DND-41 (cell line): ENCODE measurements around the gene ESYT2.
A peak's percentile ranks its signal among the peaks of the same experiment; 100 is the strongest.
"Not testable (repeated sequence)": the region's sequence is repeated elsewhere in the genome, so short reads cannot be mapped to it uniquely, and the experiment has no call there.

Experiments used
- ATAC-seq: fragments of 200-7000 bp; cut with Tn5 transposase; 3 replicates; pipeline ENCODE4 v1.9.1; 2021; ENCODE audit warnings: low read depth; ENCODE audit not compliant: insufficient read depth
- DNase-seq: peaks from one replicate; pipeline ENCODE4 v3.0.0-alpha.2; 2020
- H2AFZ ChIP-seq: 2 replicates; pipeline ENCODE4 v1.6.0; 2012; ENCODE audit warnings: low read depth, low read length
- H3K27ac ChIP-seq: 2 replicates; pipeline ENCODE4 v1.5.1; 2012; ENCODE audit warnings: low read length, inconsistent platforms
- H3K27me3 ChIP-seq: fragments of 200-600 bp; sonication (generic); 2 replicates; pipeline ENCODE4 v1.6.0; 2012; ENCODE audit warnings: low read length, mild to moderate bottlenecking, inconsistent platforms; ENCODE audit not compliant: insufficient read depth, poor library complexity
- H3K36me3 ChIP-seq: 2 replicates; pipeline ENCODE4 v1.5.1; 2012; ENCODE audit warnings: low read length, inconsistent platforms; ENCODE audit not compliant: insufficient read depth
- H3K4me1 ChIP-seq: 2 replicates; pipeline ENCODE4 v1.5.1; 2012; ENCODE audit warnings: mild to moderate bottlenecking, low read length; ENCODE audit not compliant: insufficient read depth
- H3K4me2 ChIP-seq: 2 replicates; pipeline ENCODE4 v1.6.0; 2012; ENCODE audit warnings: mild to moderate bottlenecking, moderate library complexity, low read length, inconsistent platforms; ENCODE audit not compliant: insufficient read depth
- H3K4me3 ChIP-seq, 2 experiments: fragments of 200-600 bp in 1 of 2; shearing (Covaris generic) in 1 of 2; 2 replicates each; pipeline ENCODE4 v1.5.1; 2012 to 2016; ENCODE audit warnings: inconsistent platforms in 2 of 2, low read length in 2 of 2, mild to moderate bottlenecking in 2 of 2, low read depth in 1 of 2, moderate library complexity in 1 of 2
- H3K79me2 ChIP-seq: 2 replicates; pipeline ENCODE4 v1.6.0; 2012; ENCODE audit warnings: low read length, inconsistent platforms; ENCODE audit not compliant: insufficient read depth
- H3K9ac ChIP-seq: 2 replicates; pipeline ENCODE4 v1.6.0; 2012; ENCODE audit warnings: low read depth, mild to moderate bottlenecking, inconsistent platforms, low read length, moderate library complexity
- H3K9me3 ChIP-seq: 2 replicates; pipeline ENCODE4 v1.5.1; 2012; ENCODE audit warnings: low read length, moderate library complexity, mild to moderate bottlenecking, inconsistent platforms; ENCODE audit not compliant: insufficient read depth, severe bottlenecking
- H4K20me1 ChIP-seq: 2 replicates; pipeline ENCODE4 v1.6.0; 2012; ENCODE audit warnings: low read length; ENCODE audit not compliant: insufficient read depth
- CTCF ChIP-seq: IDR thresholded peaks from 2 replicates; pipeline ENCODE4 v1.5.1; 2012; ENCODE audit warnings: borderline replicate concordance, low read length, moderate library complexity, mild to moderate bottlenecking; ENCODE audit not compliant: poor library complexity, severe bottlenecking; ENCODE audit errors: extremely low read depth
- EZH2 ChIP-seq: IDR thresholded peaks from 3 replicates; pipeline ENCODE4 v1.6.1; 2012; ENCODE audit warnings: borderline replicate concordance, low read depth, mild to moderate bottlenecking, moderate library complexity, low read length, inconsistent platforms; ENCODE audit not compliant: severe bottlenecking

The ESYT2 gene

GRCh38 chr7:158863611-158864506, 34.5 kb upstream of the ESYT2 start:
- Histone ChIP-seq H3K4me2 (peak overlapping the region; percentile 68), H3K9ac (peak overlapping the region; percentile 42), H3K4me3 (peak overlapping the region in 1 of 2 experiments; percentile 59; a peak in 3 of 4 replicates), H3K79me2 (peaks cover 65% of the 10 kb centered on the region), H3K27ac (peak overlapping the region; percentile 78), H3K36me3 (peaks cover 7% of the 10 kb centered on the region; the same call in 1 of the 2 replicates), H2AFZ (peak overlapping the region; percentile 18), H4K20me1 (no peaks in the 10 kb centered on the region), H3K9me3 (no peaks in the 10 kb centered on the region), H3K4me1 (peaks cover 56% of the 10 kb centered on the region), H3K27me3 (no peaks in the 10 kb centered on the region)
- peak; percentile 67 for ATAC-seq
- DNase-seq, result peak; percentile 66
- TF ChIP-seq CTCF (no peak), EZH2 (no peak)

GRCh38 chr7:158862985-158863610, 33.8 kb upstream of the ESYT2 start:
- Histone ChIP-seq H3K27ac (peak overlapping the region; percentile 60), H3K4me1 (peaks cover 55% of the 10 kb centered on the region), H3K79me2 (peaks cover 63% of the 10 kb centered on the region), H3K4me2 (peak overlapping the region; percentile 68), H3K9ac (peak overlapping the region; percentile 42; the same call in 1 of the 2 replicates), H3K4me3 (peak overlapping the region in 1 of 2 experiments; percentile 59; a peak in 2 of 4 replicates)
- not testable (repeated sequence) for H3K36me3 ChIP-seq, H4K20me1 ChIP-seq, H3K27me3 ChIP-seq, H3K9me3 ChIP-seq, H2AFZ ChIP-seq
- peak; percentile 60 for DNase-seq
- ATAC-seq, result peak; percentile 71

GRCh38 chr7:158861936-158862704, 32.8 kb upstream of the ESYT2 start:
- Histone ChIP-seq H3K79me2 (peaks cover 63% of the 10 kb centered on the region), H3K4me2 (no peak overlapping the region), H3K27ac (peak overlapping the region; percentile 60; the same call in 1 of the 2 replicates), H2AFZ (no peak overlapping the region), H3K4me3 (no peak overlapping the region), H4K20me1 (no peaks in the 10 kb centered on the region), H3K4me1 (peaks cover 59% of the 10 kb centered on the region), H3K9me3 (no peaks in the 10 kb centered on the region), H3K9ac (no peak overlapping the region), H3K36me3 (0 out of 2 replicates have a peak, but pooled peaks cover 4% of the 10 kb centered on the region), H3K27me3 (no peaks in the 10 kb centered on the region)
- DNase-seq (no peak), ATAC-seq (no peak)
- TF ChIP-seq CTCF, result peak; percentile 13
- no peak for TF ChIP-seq EZH2
